DOHH2 (cell line): ENCODE measurements around the gene MROH7.

Experiments used
- CTCF ChIP-seq: fragments of 200-600 bp; sonication (generic); IDR thresholded peaks from one replicate; pipeline ENCODE4 v1.5.1; 2014; ENCODE audit warnings: antibody characterized with exemption, mild to moderate bottlenecking, low read depth, low read length; ENCODE audit not compliant: poor library complexity, severe bottlenecking
- EZH2phosphoT487 ChIP-seq: fragments of 200-600 bp; sonication (generic); IDR thresholded peaks from 2 replicates; pipeline ENCODE4 v1.6.1; 2017; ENCODE audit warnings: borderline replicate concordance, mild to moderate bottlenecking, antibody characterized with exemption, low read length, moderate library complexity, mixed read lengths

GRCh38 chr1:54606990-54607325 is 34.6 kb upstream of the MROH7 start:
- TF ChIP-seq EZH2phosphoT487 (no peak), CTCF (no peak)
